Endodermal cell (in vitro differentiated cells): Measurements from ENCODE around the gene AK8. TPM values are rescaled to one million over a fixed set of nuclear protein-coding genes. Genes with fewer than 3 reads are reported as not detected.
A peak's percentile ranks its signal among the peaks of the same experiment; 100 is the strongest.

Experiments used
- DNase-seq: peaks from one replicate; pipeline ENCODE4 v3.0.0-alpha.2; 2017
- H3K27ac ChIP-seq: 2 replicates; pipeline ENCODE4 v1.5.1; 2013; ENCODE audit warnings: mild to moderate bottlenecking, low read depth, low read length, moderate library complexity
- H3K27me3 ChIP-seq: 2 replicates; pipeline ENCODE4 v1.6.1; 2013; ENCODE audit warnings: mild to moderate bottlenecking, low read length, moderate library complexity; ENCODE audit not compliant: insufficient read depth, control insufficient read depth, poor library complexity, severe bottlenecking
- H3K36me3 ChIP-seq: 2 replicates; pipeline ENCODE4 v1.7.0; 2013; ENCODE audit warnings: mild to moderate bottlenecking, low read length, moderate library complexity; ENCODE audit not compliant: control insufficient read depth, insufficient read depth
- H3K4me1 ChIP-seq: one replicate; pipeline ENCODE4 v1.7.0; 2013; ENCODE audit warnings: low read length; ENCODE audit not compliant: control insufficient read depth, insufficient read depth
- H3K4me3 ChIP-seq: 2 replicates; pipeline ENCODE4 v1.5.1; 2013; ENCODE audit warnings: mild to moderate bottlenecking, low read length, moderate library complexity
- H3K9ac ChIP-seq: 2 replicates; pipeline ENCODE4 v1.6.1; 2013; ENCODE audit warnings: mild to moderate bottlenecking, low read length, moderate library complexity; ENCODE audit not compliant: poor library complexity, severe bottlenecking; ENCODE audit errors: extremely low read depth
- H3K9me3 ChIP-seq: 2 replicates; pipeline ENCODE4 v1.6.1; 2013; ENCODE audit warnings: mild to moderate bottlenecking, low read length, moderate library complexity; ENCODE audit not compliant: control insufficient read depth
- H3K27ac Mint-ChIP-seq: 2 replicates; pipeline ENCODE4 v1.8.0; 2020; ENCODE audit warnings: mixed read lengths
- H3K27me3 Mint-ChIP-seq: 2 replicates; pipeline ENCODE4 v1.8.0; 2021; ENCODE audit warnings: mild to moderate bottlenecking, mixed read lengths; ENCODE audit not compliant: insufficient read depth
- H3K36me3 Mint-ChIP-seq: 2 replicates; pipeline ENCODE4 v1.8.0; 2020; ENCODE audit warnings: low read depth, mixed read lengths
- H3K4me1 Mint-ChIP-seq: 2 replicates; pipeline ENCODE4 v1.8.0; 2020; ENCODE audit warnings: mixed read lengths
- H3K4me3 Mint-ChIP-seq: 2 replicates; pipeline ENCODE4 v1.8.0; 2020; ENCODE audit warnings: mild to moderate bottlenecking, moderate library complexity, mixed read lengths
- H3K9me3 Mint-ChIP-seq: 2 replicates; pipeline ENCODE4 v1.8.0; 2020; ENCODE audit warnings: mild to moderate bottlenecking, mixed read lengths
- CTCF ChIP-seq: fragments of 200-600 bp; sonication (generic); conservative IDR thresholded peaks from 2 replicates; pipeline ENCODE4 v1.5.0; 2021; ENCODE audit warnings: antibody characterized with exemption, mild to moderate bottlenecking
- WGBS, 2 experiments: methylation state at CpG; one replicate each; pipeline versions ENCODE4 v1.1.5 to v1.1.7; 2013; ENCODE audit warnings: missing lambda C conversion rate in 2 of 2, mixed read lengths in 1 of 2; ENCODE audit not compliant: insufficient coverage in 1 of 2, insufficient read length in 1 of 2; 5-methylcytosine and 5-hydroxymethylcytosine counted together
- total RNA-seq, 2 donors: library from RNA; stranded (reverse); fragmentation: NEBNext Ultra II Directional in 1 of 2; extraction: Animal tissue kit (Norgen Biotek cat#: 25700) in 1 of 2; gene quantifications; 2 replicates in 1 of 2; 3 replicates in 1 of 2; pipeline ENCODE4 v1.2.1, GENCODE V29; 2021

AK8 gene
- total RNA-seq, 2 donors from 2014 or later: 1.3 to 2.6 TPM

DNA sequence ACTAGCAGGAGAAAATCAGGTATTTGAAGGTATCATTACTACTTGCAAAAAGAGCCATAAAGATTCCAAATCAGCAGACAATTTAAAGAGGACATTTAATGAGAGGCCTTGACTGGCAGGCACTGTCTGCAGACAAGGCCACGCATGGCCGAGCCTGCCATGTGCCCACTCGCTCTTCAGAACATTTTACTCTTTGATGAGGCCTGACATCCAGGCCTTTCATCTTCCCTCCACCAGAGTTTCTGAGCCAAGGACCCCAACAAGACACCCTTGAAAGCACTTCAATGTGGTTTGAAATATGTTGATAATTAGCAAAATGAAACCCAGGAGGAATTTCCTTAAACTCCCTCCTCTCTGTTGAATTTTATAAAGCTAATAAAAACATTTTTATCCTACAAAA lies 16.4 kb downstream of the AK8 start:
- Histone ChIP-seq H3K27ac (no peak overlapping the region), H3K9me3 (no peaks in the 10 kb centered on the region), H3K4me1 (no peaks in the 10 kb centered on the region), H3K9ac (no peak overlapping the region), H3K27me3 (no peaks in the 10 kb centered on the region), H3K36me3 (no peaks in the 10 kb centered on the region), H3K4me3 (no peak overlapping the region)
- Mint-ChIP-seq H3K9me3 (no peaks in the 10 kb centered on the region), H3K36me3 (no peaks in the 10 kb centered on the region), H3K27ac (no peak overlapping the region), H3K4me1 (peaks cover 2% of the 10 kb centered on the region), H3K4me3 (no peak overlapping the region), H3K27me3 (peaks cover 2% of the 10 kb centered on the region)
- TF ChIP-seq CTCF: no peak
- no peak for DNase-seq
- WGBS, 2 experiments: 94% methylated on average over 3 of the region's 3 CpGs; no CpG with 5 or more reads in 1 of the 2 experiments

DNA sequence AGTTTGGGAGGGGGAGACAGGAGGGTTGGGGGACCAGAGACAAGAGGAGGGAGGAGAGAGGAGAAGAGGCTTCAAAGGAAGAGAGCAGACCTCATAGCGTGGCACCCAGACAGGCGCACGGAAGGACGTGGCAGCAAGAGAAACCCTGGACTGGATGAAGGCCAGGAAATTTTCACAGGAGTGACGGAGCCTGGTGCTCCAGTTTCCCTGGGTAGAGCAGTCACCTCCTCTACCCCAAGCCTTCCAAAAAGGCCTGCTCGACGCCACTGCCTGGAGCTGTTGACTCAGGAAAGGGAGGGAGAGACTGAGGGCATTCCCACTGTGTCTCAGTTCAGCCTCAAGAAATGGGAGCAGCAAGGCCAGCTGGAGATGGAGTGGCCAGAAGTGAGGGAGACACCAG lies 19.3 kb downstream of the AK8 start:
- no peaks in the 10 kb centered on the region for H3K9me3 ChIP-seq
- no peaks in the 10 kb centered on the region for H3K4me1 ChIP-seq
- 90 to 97% methylated on average over 5 to 7 of the region's 7 CpGs for WGBS, 2 experiments
- no peak for TF ChIP-seq CTCF
- no peaks in the 10 kb centered on the region for H3K27me3 ChIP-seq
- H3K9ac ChIP-seq: no peak overlapping the region
- no peak overlapping the region for H3K27ac ChIP-seq
- no peaks in the 10 kb centered on the region for H3K36me3 Mint-ChIP-seq
- no peaks in the 10 kb centered on the region for H3K36me3 ChIP-seq
- peaks cover 7% of the 10 kb centered on the region for H3K27me3 Mint-ChIP-seq
- H3K9me3 Mint-ChIP-seq: no peaks in the 10 kb centered on the region
- no peak for DNase-seq
- no peak overlapping the region for H3K27ac Mint-ChIP-seq
- H3K4me1 Mint-ChIP-seq: peaks cover 2% of the 10 kb centered on the region
- H3K4me3 Mint-ChIP-seq: no peak overlapping the region
- H3K4me3 ChIP-seq: no peak overlapping the region

GRCh38 chr9:132857616-132858342 lies 20.3 kb downstream of the AK8 start:
- Mint-ChIP-seq H3K36me3 (no peaks in the 10 kb centered on the region), H3K4me1 (peaks cover 2% of the 10 kb centered on the region), H3K9me3 (no peaks in the 10 kb centered on the region), H3K4me3 (no peak overlapping the region), H3K27ac (no peak overlapping the region), H3K27me3 (peaks cover 7% of the 10 kb centered on the region)
- DNase-seq: peak; percentile 69
- Histone ChIP-seq H3K4me3 (no peak overlapping the region), H3K9ac (no peak overlapping the region), H3K9me3 (no peaks in the 10 kb centered on the region), H3K36me3 (no peaks in the 10 kb centered on the region), H3K27me3 (no peaks in the 10 kb centered on the region), H3K4me1 (no peaks in the 10 kb centered on the region), H3K27ac (no peak overlapping the region)
- 75 to 83% methylated on average over 13 to 24 of the region's 24 CpGs for WGBS, 2 experiments
- TF ChIP-seq CTCF: peak; percentile 17
